ENCODE measurements around the gene ESRRG. TPM values are rescaled to one million over a fixed set of nuclear protein-coding genes. Genes with fewer than 3 reads are reported as not detected.

ESRRG gene
- total and polyA plus RNA-seq, 10 donors, result 0.29 to 11.9 (median 2.2) TPM

- TF ChIP-seq, protein P1, sequence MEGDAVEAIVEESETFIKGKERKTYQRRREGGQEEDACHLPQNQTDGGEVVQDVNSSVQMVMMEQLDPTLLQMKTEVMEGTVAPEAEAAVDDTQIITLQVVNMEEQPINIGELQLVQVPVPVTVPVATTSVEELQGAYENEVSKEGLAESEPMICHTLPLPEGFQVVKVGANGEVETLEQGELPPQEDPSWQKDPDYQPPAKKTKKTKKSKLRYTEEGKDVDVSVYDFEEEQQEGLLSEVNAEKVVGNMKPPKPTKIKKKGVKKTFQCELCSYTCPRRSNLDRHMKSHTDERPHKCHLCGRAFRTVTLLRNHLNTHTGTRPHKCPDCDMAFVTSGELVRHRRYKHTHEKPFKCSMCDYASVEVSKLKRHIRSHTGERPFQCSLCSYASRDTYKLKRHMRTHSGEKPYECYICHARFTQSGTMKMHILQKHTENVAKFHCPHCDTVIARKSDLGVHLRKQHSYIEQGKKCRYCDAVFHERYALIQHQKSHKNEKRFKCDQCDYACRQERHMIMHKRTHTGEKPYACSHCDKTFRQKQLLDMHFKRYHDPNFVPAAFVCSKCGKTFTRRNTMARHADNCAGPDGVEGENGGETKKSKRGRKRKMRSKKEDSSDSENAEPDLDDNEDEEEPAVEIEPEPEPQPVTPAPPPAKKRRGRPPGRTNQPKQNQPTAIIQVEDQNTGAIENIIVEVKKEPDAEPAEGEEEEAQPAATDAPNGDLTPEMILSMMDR (IDR thresholded peaks at IDR 0.05 in 8 of 11, conservative IDR thresholded peaks at IDR 0.05 in 3 of 11), result no peak
- TF ChIP-seq POLR2A (IDR thresholded peaks at IDR 0.05), result no peak
- TF ChIP-seq POLR2AphosphoS5 (IDR thresholded peaks at IDR 0.05), result no peak
- Histone ChIP-seq H3K4me1 (no peaks in the 10 kb centered on the region), H3K27ac (no peak overlapping the region), H3K27me3 (replicated peaks in 1 of 7) (no peaks in the 10 kb centered on the region), H3K36me3 (no peaks in the 10 kb centered on the region), H3K4me3 (no peak overlapping the region), H3K9me3 (peaks cover 0 to 5% (median 0%) of the 10 kb centered on the region in 8 donors)
- DNase-seq, result no peak
- intact Hi-C loops (cut with DNase I; ENCODE audit: low total_unique reads), result no loop called here
- WGBS, 5 donors, result 80 to 88% (median 82%) methylated on average over 1 of the region's 1 CpG
Measured at GRCh38 chr1:216476341-216476740, 246.9 kb downstream of the ESRRG start.

- intact Hi-C loops (cut with DNase I; ENCODE audit: low total_unique reads), result no loop called here
- no peak overlapping the region for H3K27ac ChIP-seq
- no peaks in the 10 kb centered on the region for H3K27me3 ChIP-seq (replicated peaks in 1 of 7)
- TF ChIP-seq, protein P1 (IDR thresholded peaks at IDR 0.05 in 8 of 11, conservative IDR thresholded peaks at IDR 0.05 in 3 of 11), result no peak
- TF ChIP-seq POLR2A (IDR thresholded peaks at IDR 0.05) (no peak), POLR2AphosphoS5 (IDR thresholded peaks at IDR 0.05) (no peak)
- 11 to 50% (median 33%) methylated on average over 1 of the region's 1 CpG for WGBS, 5 donors
- H3K4me3 ChIP-seq, result no peak overlapping the region
- H3K36me3 ChIP-seq, result no peaks in the 10 kb centered on the region
- DNase-seq, result no peak
- H3K4me1 ChIP-seq, result no peaks in the 10 kb centered on the region
- peaks cover 0 to 5% (median 0%) of the 10 kb centered on the region in 8 donors for H3K9me3 ChIP-seq
Measured at GRCh38 chr1:216475659-216476276, 247.5 kb downstream of the ESRRG start.

DNA sequence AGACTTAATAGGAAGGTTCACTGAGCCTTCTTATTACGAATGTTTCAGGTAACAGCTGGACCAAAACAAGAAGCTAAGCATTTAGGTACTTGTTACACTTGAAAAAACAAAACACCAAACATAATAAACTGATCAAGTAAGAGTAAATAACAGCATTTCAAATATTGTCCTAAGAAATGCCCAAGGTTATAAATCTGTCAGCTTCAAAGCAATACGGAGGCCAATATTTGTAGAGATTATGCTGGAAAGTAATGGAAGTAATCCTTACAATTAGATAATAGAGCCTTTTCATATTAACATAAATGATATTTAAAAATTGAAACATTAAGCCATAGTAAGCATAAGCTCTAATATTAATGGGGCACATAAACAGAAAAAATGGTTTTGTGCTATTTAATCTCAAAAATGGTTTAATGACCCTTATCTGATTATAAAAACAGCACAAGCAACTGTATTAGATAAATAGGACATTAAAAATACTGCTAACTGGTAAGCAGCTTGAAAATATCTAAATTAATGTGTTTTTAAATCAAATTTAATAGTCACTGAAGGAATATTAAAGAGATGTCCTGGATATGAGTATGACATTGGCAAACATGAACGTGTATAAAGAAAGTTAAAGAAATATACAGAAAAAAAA lies 256.9 kb downstream of the ESRRG start:
- no peaks in the 10 kb centered on the region for H3K9me3 ChIP-seq
- DNase-seq, result no peak
- no peak overlapping the region for H3K27ac ChIP-seq
- intact Hi-C loops (cut with DNase I; ENCODE audit: low total_unique reads), result no loop called here
- TF ChIP-seq, protein P1 (IDR thresholded peaks at IDR 0.05 in 8 of 11, conservative IDR thresholded peaks at IDR 0.05 in 3 of 11), result no peak
- no peaks in the 10 kb centered on the region for H3K36me3 ChIP-seq
- WGBS, 5 donors, result 72 to 86% (median 75%) methylated on average over 3 of the region's 3 CpGs
- H3K4me3 ChIP-seq, result no peak overlapping the region
- H3K27me3 ChIP-seq (replicated peaks in 1 of 7), result no peaks in the 10 kb centered on the region
- H3K4me1 ChIP-seq, result no peaks in the 10 kb centered on the region

DNA sequence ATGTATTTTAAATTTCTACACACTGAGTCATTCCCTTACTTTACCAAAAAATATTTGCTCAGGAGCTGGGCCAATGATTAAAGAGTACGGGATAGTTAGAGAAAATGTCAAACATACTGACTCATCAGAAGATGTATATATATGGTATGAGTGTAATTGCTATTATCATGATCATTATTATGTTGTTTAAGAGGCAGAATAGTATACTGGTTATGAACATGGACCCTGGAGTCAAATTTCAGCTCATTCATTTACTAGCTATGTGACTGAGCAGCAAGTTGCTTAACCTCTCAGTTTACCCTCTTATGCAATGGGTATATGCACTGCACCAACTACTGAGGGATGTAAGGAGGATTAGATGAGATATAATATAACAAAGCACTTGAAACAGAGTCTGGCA lies 258.7 kb downstream of the ESRRG start:
- H3K4me1 ChIP-seq, result no peaks in the 10 kb centered on the region
- intact Hi-C loops (cut with DNase I; ENCODE audit: low total_unique reads), result no loop called here
- 83 to 92% (median 89%) methylated on average over 1 of the region's 1 CpG for WGBS, 5 donors
- H3K9me3 ChIP-seq, result no peaks in the 10 kb centered on the region
- no peaks in the 10 kb centered on the region for H3K27me3 ChIP-seq (replicated peaks in 1 of 7)
- DNase-seq, result no peak
- H3K4me3 ChIP-seq, result no peak overlapping the region
- no peaks in the 10 kb centered on the region for H3K36me3 ChIP-seq
- TF ChIP-seq POLR2A (IDR thresholded peaks at IDR 0.05) (no peak), POLR2AphosphoS5 (IDR thresholded peaks at IDR 0.05) (no peak)
- TF ChIP-seq, protein P1 (IDR thresholded peaks at IDR 0.05 in 8 of 11, conservative IDR thresholded peaks at IDR 0.05 in 3 of 11), result no peak
- H3K27ac ChIP-seq, result no peak overlapping the region
